ENCODE results near the gene MS4A4E.

DNA sequence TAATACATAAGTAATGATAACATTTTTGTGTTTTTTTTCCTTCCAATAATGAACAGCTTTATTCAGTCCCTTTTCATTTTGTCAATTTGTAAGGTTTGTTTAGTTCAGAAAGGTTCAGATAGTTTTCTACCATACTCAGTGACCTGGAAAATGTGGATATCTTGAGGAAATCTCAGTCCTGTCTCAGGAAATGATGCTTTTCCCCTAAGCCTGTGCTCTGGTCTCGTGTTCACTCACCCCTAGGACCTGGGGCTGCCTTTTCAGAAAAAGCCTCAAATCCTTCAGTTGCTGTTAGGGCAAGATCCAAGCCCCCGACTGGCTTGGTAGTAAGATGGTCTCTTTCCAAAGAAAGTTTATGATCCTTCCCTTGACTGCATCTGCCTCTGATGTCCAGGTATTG is 81.8 kb downstream of the MS4A4E start:
- TF ChIP-seq YY1 (IDR thresholded peaks at IDR 0.05; ENCODE audit: insufficient read depth, insufficient read length) (no peak), ZNF274 (IDR thresholded peaks at IDR 0.05; ENCODE audit: low read depth, low read length) (no peak), SUZ12 (IDR thresholded peaks at IDR 0.05; ENCODE audit: extremely low read depth, insufficient read depth, insufficient read length) (no peak)
